ENCODE data around the gene TMX2.

TMX2 gene, protein sequence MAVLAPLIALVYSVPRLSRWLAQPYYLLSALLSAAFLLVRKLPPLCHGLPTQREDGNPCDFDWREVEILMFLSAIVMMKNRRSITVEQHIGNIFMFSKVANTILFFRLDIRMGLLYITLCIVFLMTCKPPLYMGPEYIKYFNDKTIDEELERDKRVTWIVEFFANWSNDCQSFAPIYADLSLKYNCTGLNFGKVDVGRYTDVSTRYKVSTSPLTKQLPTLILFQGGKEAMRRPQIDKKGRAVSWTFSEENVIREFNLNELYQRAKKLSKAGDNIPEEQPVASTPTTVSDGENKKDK

GRCh38 chr11:57712256-57713150 lies at the start of gene TMX2:
TMX2 (plus strand) TSS chr11:57712593; CDS start chr11:57712619, 26 bp downstream.
- DNase-seq (ENCODE audit: low spot score) = peak; percentile 93
- in situ Hi-C loops (cut with MboI; ENCODE audit: low sequenced_read_pairs, unreplicated experiment) = no loop called here
- TF ChIP-seq, protein P1, sequence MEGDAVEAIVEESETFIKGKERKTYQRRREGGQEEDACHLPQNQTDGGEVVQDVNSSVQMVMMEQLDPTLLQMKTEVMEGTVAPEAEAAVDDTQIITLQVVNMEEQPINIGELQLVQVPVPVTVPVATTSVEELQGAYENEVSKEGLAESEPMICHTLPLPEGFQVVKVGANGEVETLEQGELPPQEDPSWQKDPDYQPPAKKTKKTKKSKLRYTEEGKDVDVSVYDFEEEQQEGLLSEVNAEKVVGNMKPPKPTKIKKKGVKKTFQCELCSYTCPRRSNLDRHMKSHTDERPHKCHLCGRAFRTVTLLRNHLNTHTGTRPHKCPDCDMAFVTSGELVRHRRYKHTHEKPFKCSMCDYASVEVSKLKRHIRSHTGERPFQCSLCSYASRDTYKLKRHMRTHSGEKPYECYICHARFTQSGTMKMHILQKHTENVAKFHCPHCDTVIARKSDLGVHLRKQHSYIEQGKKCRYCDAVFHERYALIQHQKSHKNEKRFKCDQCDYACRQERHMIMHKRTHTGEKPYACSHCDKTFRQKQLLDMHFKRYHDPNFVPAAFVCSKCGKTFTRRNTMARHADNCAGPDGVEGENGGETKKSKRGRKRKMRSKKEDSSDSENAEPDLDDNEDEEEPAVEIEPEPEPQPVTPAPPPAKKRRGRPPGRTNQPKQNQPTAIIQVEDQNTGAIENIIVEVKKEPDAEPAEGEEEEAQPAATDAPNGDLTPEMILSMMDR (IDR thresholded peaks at IDR 0.05; ENCODE audit: borderline replicate concordance, control extremely low read depth, extremely low read depth, insufficient read depth, missing control alignments) = no peak

DNA sequence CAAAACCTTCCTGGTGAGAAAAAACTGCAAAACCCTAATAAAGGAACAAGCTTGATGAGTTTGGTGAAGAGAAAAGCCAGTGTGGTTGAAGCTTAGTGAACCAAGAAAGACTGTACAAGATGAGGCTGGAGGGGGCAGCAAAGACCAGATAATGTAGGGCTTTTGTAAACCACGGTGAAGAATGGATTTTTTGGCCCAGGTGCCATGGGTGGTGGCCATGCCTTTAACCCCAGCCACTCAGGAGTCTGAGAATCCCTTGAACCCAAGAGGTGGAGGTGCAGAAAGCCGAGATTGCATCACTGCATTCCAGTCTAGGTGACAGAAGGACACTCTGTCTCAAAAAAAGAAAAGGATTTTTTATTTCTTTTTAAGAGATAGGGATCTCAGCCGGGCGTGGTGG lies 49.5 kb upstream of the TMX2 start:
- TF ChIP-seq, protein P1 (IDR thresholded peaks at IDR 0.05; ENCODE audit: borderline replicate concordance, control extremely low read depth, extremely low read depth, insufficient read depth, missing control alignments) = peak; percentile 36
- no peak for DNase-seq (ENCODE audit: low spot score)
- in situ Hi-C loops (cut with MboI; ENCODE audit: low sequenced_read_pairs, unreplicated experiment) = loop anchor here (25.0 kb wide), 2 partner anchors 149 to 849 kb away; partner anchors contain the start of gene OR5B21

DNA sequence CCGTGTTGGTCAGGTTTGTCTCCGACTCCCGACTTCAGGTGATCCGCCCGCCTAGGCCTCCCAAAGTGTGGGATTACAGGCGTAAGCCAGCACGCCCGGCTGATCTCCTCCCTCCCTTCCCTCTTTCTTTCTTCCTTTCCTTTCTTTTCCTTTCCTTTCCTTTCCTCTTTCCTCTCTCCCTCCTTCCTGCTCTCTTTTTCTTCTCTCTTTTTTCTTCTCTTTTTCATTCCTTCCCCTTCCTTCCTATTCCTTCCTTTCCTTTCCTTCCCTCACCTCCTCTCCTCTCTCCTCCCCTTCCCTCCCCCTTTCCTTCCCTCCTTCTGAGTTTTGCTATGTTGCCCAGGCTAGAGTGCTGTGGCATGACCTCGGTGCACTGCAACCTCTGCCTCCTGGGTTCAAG lies 48.4 kb upstream of the TMX2 start:
- TF ChIP-seq, protein P1 (IDR thresholded peaks at IDR 0.05; ENCODE audit: borderline replicate concordance, control extremely low read depth, extremely low read depth, insufficient read depth, missing control alignments) = no peak
- in situ Hi-C loops (cut with MboI; ENCODE audit: low sequenced_read_pairs, unreplicated experiment) = loop anchor here (25.0 kb wide), 2 partner anchors 148 to 848 kb away; partner anchors contain the start of gene OR5B21
- no peak for DNase-seq (ENCODE audit: low spot score)

GRCh38 chr11:57667117-57667735 lies 45.2 kb upstream of the TMX2 start:
- in situ Hi-C loops (cut with MboI; ENCODE audit: low sequenced_read_pairs, unreplicated experiment) = loop anchor here (25.0 kb wide), 2 partner anchors 145 to 845 kb away; partner anchors contain the start of gene OR5B21
- peak; percentile 94 for DNase-seq (ENCODE audit: low spot score)
- TF ChIP-seq, protein P1 (IDR thresholded peaks at IDR 0.05; ENCODE audit: borderline replicate concordance, control extremely low read depth, extremely low read depth, insufficient read depth, missing control alignments) = no peak

GRCh38 chr11:57667736-57668433 lies 44.5 kb upstream of the TMX2 start, which contains the start of gene ZDHHC5:
ZDHHC5 (plus strand) TSS chr11:57668114; CDS start chr11:57673091, 4,977 bp downstream.
- DNase-seq (ENCODE audit: low spot score) = peak; percentile 98
- TF ChIP-seq, protein P1 (IDR thresholded peaks at IDR 0.05; ENCODE audit: borderline replicate concordance, control extremely low read depth, extremely low read depth, insufficient read depth, missing control alignments) = peak; percentile 43
- in situ Hi-C loops (cut with MboI; ENCODE audit: low sequenced_read_pairs, unreplicated experiment) = loop anchor here (25.0 kb wide), 2 partner anchors 144 to 844 kb away; partner anchors contain the start of gene OR5B21
